Activated CD8-positive, alpha-beta memory T cell treated with anti-CD3 and anti-CD28 coated beads for 24 hours (primary cell): ENCODE measurements around the gene PRRC2B.
"Not testable (repeated sequence)": the region's sequence is repeated elsewhere in the genome, so short reads cannot be mapped to it uniquely, and the experiment has no call there.

Source experiments
- DNase-seq: peaks from one replicate; pipeline ENCODE4 v3.0.0-alpha.2; 2020

PRRC2B gene

GRCh38 chr9:131546336-131547084 lies 152.6 kb downstream of the PRRC2B start:
- no peak for DNase-seq

- not testable (repeated sequence) for DNase-seq
These were observed 155.3 kb downstream of the PRRC2B start for GRCh38 chr9:131549186-131549585.
